Rectal smooth muscle tissue (tissue), 1 donor: ENCODE results near the gene ZNF550.

Source experiments
- H3K27ac ChIP-seq: one replicate; pipeline ENCODE4 v1.7.0; 2013; ENCODE audit warnings: low read depth, low read length, inconsistent platforms
- H3K27me3 ChIP-seq: one replicate; pipeline ENCODE4 v1.7.0; 2013; ENCODE audit warnings: low read length; ENCODE audit not compliant: control insufficient read depth, insufficient read depth
- H3K36me3 ChIP-seq: one replicate; pipeline ENCODE4 v1.7.0; 2013; ENCODE audit warnings: low read length; ENCODE audit not compliant: control insufficient read depth, insufficient read depth
- H3K4me1 ChIP-seq: one replicate; pipeline ENCODE4 v1.7.0; 2013; ENCODE audit warnings: low read length; ENCODE audit not compliant: control insufficient read depth, insufficient read depth
- H3K4me3 ChIP-seq: one replicate; pipeline ENCODE4 v1.7.0; 2013; ENCODE audit warnings: low read length
- H3K9ac ChIP-seq: one replicate; pipeline ENCODE4 v1.7.0; 2013; ENCODE audit warnings: low read length

The ZNF550 gene

DNA sequence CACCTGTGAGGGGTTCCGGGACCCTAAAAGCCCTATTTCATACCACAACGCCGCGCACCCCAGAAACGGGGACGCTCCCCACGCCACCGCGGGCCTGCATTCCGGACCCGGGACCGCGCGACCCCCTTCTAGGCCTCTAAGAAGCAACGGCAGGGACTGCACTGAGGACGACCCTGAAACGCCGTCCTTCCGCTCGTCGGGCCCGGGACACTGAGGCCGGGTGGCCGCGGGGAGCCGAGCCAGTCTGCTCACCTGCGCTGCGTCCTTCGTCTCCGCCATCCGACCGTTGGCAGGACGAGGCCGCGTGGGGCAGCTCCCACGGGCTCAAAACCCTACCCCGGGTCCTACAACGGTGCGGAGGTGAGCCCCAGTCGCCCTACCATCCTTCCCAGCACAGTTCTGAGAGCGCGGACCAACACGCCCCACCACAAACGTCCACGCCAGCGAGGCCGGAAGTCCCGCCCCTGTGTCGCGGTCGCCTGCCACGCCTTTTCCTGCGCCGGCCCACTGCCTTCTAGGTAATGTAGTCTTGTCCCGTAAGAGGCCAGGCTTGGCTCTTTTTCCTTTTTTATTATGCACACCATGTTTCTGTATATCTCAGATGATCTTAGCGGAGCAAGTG lies at the start of gene ZNF550:
Gene ZNF550, minus strand, starts transcription at position 460 of the 622 bp plus-strand sequence. Its CDS starts 181 bp downstream, at position 279.
- Histone ChIP-seq H3K27ac (peak within 1 kb of the TSS; percentile 67), H3K4me1 (peaks cover 8% of the 10 kb centered on the region), H3K36me3 (peaks cover 10% of the 10 kb centered on the region), H3K27me3 (no peaks in the 10 kb centered on the region), H3K4me3 (peak within 1 kb of the TSS; percentile 95), H3K9ac (peak within 1 kb of the TSS; percentile 85)

DNA sequence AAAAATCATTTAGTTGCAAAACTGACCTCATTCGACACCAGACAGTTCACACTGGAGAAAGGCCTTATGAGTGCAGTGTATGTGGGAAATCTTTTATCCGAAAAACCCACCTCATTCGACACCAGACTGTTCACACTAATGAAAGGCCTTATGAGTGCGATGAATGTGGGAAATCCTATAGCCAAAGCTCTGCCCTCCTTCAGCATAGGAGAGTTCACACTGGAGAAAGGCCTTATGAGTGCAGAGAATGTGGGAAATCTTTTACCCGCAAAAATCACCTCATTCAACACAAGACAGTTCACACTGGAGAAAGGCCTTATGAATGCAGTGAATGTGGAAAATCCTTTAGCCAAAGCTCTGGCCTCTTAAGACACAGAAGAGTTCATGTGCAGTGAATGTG lies 47.3 kb upstream of the ZNF550 start:
- Histone ChIP-seq H3K36me3 (peaks cover 22% of the 10 kb centered on the region), H3K27me3 (no peaks in the 10 kb centered on the region), H3K27ac (no peak overlapping the region), H3K4me3 (no peak overlapping the region), H3K9ac (no peak overlapping the region), H3K4me1 (no peaks in the 10 kb centered on the region)

DNA sequence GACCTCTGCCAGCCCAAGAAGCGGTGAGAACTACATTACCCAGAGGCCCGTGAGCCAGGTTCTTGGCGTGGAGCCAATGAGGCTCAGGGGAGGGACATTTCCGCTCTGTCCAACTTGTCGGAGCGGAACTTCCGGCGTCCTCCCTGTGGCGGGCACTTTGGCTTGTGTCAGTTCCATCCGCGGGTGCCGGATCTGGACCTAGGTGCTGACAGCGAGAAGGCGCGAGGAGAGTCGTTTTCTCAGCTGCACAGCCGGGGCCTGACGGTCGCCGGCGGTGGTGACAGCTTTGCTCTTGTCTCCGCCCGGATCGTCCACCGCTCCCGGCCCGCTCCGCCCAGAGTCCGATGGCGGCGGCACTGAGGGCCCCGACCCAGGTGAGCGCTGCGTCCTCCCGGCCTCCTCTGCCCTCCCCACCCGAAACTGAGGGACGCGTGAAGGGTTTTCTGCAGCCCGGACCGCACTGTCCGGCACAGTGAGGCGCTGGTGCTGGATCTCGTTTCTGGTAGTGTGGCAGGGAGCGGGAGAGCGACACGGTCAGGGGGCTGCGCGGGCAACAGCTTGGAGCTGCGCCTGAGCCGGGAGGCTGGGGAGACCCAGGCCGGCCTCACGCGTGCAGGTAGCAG lies 40.2 kb upstream of the ZNF550 start, which contains the start of gene ZNF530:
Gene ZNF530, plus strand, starts transcription at position 125 of the 623 bp plus-strand sequence. CDS start 4,461 bp downstream, outside the sequence.
- peak within 1 kb of the TSS; percentile 86 for H3K4me3 ChIP-seq
- H3K27ac ChIP-seq, result no peak within 1 kb of the TSS
- peaks cover 12% of the 10 kb centered on the region for H3K36me3 ChIP-seq
- peaks cover 7% of the 10 kb centered on the region for H3K4me1 ChIP-seq
- no peak within 1 kb of the TSS for H3K9ac ChIP-seq
- H3K27me3 ChIP-seq, result no peaks in the 10 kb centered on the region

GRCh38 chr19:57599377-57599760 lies 39.7 kb upstream of the ZNF550 start:
- no peaks in the 10 kb centered on the region for H3K27me3 ChIP-seq
- no peak overlapping the region for H3K27ac ChIP-seq
- no peak overlapping the region for H3K9ac ChIP-seq
- peak overlapping the region; percentile 86 for H3K4me3 ChIP-seq
- H3K4me1 ChIP-seq, result peaks cover 7% of the 10 kb centered on the region
- H3K36me3 ChIP-seq, result peaks cover 7% of the 10 kb centered on the region

DNA sequence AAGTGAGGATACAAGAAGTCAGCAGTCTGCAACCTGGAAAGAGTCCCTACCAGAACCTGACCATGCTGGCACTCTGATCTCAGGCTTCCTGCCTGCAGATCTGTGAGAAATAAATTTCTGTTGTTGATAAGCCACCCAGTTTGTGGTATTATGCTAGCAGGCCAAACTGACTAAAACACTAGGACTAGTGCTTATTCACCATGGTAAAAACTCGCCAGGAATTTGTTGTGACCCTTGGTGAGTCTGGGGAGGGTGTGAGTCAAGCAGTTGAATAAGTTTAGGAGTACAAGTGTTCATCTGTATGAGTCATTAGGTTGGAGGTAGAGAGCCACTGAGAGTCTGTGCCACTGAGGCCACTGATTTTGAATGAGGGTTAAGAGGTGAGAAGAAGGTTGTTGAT lies 27.9 kb upstream of the ZNF550 start:
- no peak overlapping the region for H3K27ac ChIP-seq
- H3K9ac ChIP-seq, result no peak overlapping the region
- peaks cover 31% of the 10 kb centered on the region for H3K36me3 ChIP-seq
- H3K27me3 ChIP-seq, result no peaks in the 10 kb centered on the region
- H3K4me3 ChIP-seq, result no peak overlapping the region
- H3K4me1 ChIP-seq, result peaks cover 6% of the 10 kb centered on the region

DNA sequence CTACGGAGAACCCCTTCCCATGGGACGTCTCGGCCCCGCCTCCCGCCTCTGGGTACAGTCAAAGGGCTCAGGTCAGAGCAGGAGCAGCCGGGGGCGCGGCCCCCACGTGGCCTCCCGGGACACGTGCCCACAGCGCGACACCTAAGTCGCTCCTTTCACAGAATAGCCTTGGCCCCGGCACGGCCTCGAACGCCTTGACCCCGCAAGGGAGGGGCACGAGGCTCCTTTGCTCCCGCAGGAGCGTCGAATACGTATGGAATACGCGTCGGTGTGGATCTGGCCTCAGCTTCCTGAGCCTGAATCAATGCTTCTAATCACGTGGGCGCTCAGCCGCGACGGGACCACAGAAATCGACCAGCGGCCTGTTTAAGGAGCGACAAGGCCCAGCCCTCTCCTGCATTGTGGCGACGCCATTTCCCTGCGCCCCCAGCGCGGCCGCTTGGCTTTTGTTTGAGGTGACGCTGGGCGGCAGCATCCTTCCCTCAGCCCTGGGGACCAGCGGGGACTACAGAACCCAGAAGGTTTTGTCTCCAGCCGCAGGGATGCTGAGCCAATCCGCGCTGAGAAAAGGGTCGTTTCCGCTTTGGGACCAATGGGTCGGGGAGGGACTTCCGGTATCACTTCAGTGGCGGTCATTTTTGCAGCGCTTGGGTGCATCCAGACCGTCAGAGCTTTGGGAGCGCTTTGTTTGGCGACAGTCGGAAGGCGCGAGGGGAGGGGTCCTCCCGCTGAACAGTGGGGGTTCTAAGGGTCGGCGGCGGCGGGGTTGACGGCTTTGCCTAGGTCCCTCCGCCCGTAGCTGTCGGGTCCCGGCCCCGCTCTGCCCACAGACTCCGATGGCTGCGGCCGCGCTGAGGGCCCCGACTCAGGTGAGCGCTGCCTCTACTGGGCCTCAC lies 24.1 kb upstream of the ZNF550 start, which contains the start of gene ZIK1:
Gene ZIK1, plus strand, starts transcription at position 625 of the 896 bp plus-strand sequence. Its CDS starts 212 bp downstream, at position 837.
- Histone ChIP-seq H3K4me1 (peaks cover 6% of the 10 kb centered on the region), H3K4me3 (peak within 1 kb of the TSS; percentile 63), H3K27ac (no peak within 1 kb of the TSS), H3K27me3 (no peaks in the 10 kb centered on the region), H3K9ac (no peak within 1 kb of the TSS), H3K36me3 (peaks cover 11% of the 10 kb centered on the region)

GRCh38 chr19:57583104-57583520 lies 23.4 kb upstream of the ZNF550 start:
- no peak overlapping the region for H3K9ac ChIP-seq

DNA sequence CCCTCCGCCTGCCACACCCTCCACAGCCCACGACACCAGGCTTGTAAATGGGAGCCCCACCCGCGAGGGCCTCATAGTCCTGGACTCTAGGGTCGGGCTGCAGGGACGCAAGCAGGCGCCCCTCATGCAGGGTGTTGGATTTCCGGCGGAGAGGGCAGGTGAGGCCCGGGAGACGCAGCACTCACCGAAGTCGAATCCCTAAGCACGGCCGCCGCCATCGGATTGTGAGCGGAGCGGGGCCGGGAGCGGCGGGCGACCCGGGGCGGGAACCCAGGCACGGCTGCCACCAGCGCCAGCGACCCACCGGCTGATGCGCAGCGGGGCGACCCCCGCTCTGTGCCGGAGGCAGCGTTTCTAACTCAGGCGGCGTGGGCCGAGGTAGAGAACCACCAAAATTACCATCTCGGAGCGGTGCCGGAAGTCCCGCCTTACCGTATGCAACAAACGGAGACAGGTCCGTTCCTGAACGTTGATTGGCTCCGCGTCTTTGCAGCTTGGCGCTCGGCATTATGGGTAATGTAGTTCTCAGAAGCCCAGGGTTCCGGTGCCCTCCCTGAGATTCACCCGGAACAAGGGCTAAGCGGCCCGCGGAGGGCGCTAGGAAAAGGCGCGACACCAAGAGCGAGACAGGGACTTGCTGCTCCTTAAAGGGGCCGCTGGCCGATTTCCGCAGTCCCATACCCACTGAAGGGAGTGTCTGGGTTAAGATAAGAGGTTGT lies 19.0 kb upstream of the ZNF550 start, which contains the start of gene ZNF416:
Gene ZNF416, minus strand, starts transcription at position 425 of the 719 bp plus-strand sequence. Its CDS starts 207 bp downstream, at position 218.
- Histone ChIP-seq H3K4me3 (peak within 1 kb of the TSS; percentile 86), H3K9ac (peak within 1 kb of the TSS; percentile 74), H3K27me3 (no peaks in the 10 kb centered on the region), H3K27ac (peak within 1 kb of the TSS; percentile 38), H3K36me3 (peaks cover 27% of the 10 kb centered on the region), H3K4me1 (peaks cover 5% of the 10 kb centered on the region)

More at GRCh38 chr19:57583104-57583520, 23.4 kb upstream of the ZNF550 start:
- H3K27ac ChIP-seq, result no peak overlapping the region
- H3K36me3 ChIP-seq, result peaks cover 5% of the 10 kb centered on the region
- H3K27me3 ChIP-seq, result no peaks in the 10 kb centered on the region
- peak overlapping the region; percentile 63 for H3K4me3 ChIP-seq
- peaks cover 7% of the 10 kb centered on the region for H3K4me1 ChIP-seq

DNA sequence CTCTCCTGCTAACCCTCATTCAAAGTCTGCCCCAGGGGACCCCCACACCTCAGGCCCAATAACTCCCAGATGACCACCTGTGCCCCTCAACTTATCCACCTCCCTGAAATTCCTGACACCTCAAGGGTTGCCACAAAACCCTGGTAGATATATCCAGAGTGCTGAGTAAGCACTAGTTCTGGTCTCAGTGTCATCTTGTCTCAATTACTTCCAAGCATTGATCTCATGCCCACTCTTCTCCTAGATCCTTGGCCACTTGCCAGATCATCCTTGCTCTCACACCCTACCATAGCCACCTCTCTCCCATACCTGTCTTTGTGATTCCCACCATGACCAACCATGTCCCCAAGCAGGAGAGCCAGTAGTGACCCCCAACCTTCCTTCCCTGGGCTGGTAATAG lies 17.0 kb upstream of the ZNF550 start:
- H3K4me1 ChIP-seq, result peaks cover 5% of the 10 kb centered on the region
- peaks cover 45% of the 10 kb centered on the region for H3K36me3 ChIP-seq
- H3K27ac ChIP-seq, result no peak overlapping the region
- H3K9ac ChIP-seq, result no peak overlapping the region
- H3K27me3 ChIP-seq, result no peaks in the 10 kb centered on the region
- H3K4me3 ChIP-seq, result peak overlapping the region; percentile 17

DNA sequence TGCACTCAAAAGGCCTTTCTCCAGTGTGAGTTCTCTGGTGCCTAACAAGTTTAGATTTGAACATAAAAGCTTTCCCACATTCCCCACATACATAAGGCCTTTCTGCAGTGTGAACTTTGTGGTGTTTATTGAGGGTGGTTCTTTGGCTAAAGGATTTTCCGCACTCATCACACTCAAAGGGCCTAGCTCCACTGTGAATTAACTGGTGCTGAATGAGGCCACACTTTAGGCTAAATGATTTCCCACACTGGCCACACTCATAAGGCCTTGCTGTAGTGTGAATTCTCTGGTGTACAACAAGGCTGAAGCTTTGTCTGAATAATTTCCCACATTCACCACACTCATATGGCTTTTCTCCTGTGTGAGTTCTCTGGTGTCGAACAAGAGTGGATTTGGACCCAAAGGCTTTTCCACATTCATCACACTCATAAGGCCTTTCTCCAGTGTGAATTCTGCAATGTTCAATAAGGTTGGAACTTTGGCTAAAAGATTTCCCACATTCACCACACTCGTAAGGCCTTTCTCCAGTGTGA lies 12.8 kb upstream of the ZNF550 start:
- Histone ChIP-seq H3K27me3 (no peaks in the 10 kb centered on the region), H3K27ac (no peak overlapping the region), H3K36me3 (peaks cover 49% of the 10 kb centered on the region), H3K4me3 (no peak overlapping the region), H3K4me1 (no peaks in the 10 kb centered on the region), H3K9ac (no peak overlapping the region)

- Histone ChIP-seq H3K27me3 (no peaks in the 10 kb centered on the region), H3K4me1 (no peaks in the 10 kb centered on the region), H3K36me3 (peaks cover 44% of the 10 kb centered on the region), H3K27ac (no peak overlapping the region), H3K4me3 (no peak overlapping the region), H3K9ac (no peak overlapping the region)
Observed at GRCh38 chr19:57570707-57571106, 11.0 kb upstream of the ZNF550 start.
